ENCODE data around the gene NFIX. TPM values are rescaled to one million over a fixed set of nuclear protein-coding genes. Genes with fewer than 3 reads are reported as not detected.

Gene NFIX
- total and polyA plus RNA-seq, 2 donors (not counting 1 experiment from before 2014, with no cell fraction given): 0.69 to 5.6 TPM

DNA sequence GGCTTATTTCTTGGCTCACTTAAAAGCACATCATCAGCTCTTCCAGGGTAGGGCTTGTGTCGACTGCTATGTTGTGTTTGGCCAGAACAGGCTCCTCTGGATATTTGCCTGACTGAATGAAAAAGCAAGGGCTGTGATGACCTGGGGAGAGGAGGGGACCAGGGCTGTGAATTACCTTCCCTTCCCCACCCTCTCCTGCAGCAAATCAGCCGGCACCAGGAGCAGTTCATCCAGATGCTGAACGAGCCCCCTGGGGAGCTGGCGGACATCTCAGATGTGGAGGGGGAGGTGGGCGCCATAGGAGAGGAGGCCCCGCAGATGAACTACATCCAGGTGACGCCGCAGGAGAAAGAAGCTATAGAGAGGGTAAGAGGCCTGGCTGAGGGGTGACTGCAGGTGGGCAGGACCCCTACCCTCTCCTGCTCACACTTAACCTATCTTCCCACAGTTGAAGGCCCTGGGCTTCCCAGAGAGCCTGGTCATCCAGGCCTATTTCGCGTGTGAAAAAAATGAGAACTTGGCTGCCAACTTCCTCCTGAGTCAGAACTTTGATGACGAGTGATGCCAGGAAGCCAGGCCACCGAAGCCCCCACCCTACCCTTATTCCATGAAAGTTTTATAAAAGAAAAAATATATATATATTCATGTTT lies 42.7 kb upstream of the NFIX start:
- Histone ChIP-seq H2AFZ (ENCODE audit: insufficient read depth, low read depth, low read length, poor library complexity, severe bottlenecking) (no peak overlapping the region), H3K9ac (ENCODE audit: low read length) (no peak overlapping the region), H3K36me3 (replicated peaks in 1 of 2; ENCODE audit: control extremely low read depth in 1 of 2, control insufficient read depth in 1 of 2, extremely low read depth in 1 of 2, insufficient read depth in 2 of 2, low read length in 1 of 2) (peaks cover 5 to 64% of the 10 kb centered on the region in 2 experiments), H3K4me3 (ENCODE audit: control extremely low read depth in 1 of 5, extremely low read depth in 1 of 5, insufficient read depth in 1 of 5, low read depth in 2 of 5, low read length in 4 of 5) (no peak overlapping the region), H3K79me2 (ENCODE audit: control insufficient read depth, insufficient read depth, low read length) (peaks cover 11% of the 10 kb centered on the region), H3K4me1 (ENCODE audit: control insufficient read depth in 2 of 2, insufficient read depth in 2 of 2, low read length in 2 of 2) (peaks cover 21 to 33% of the 10 kb centered on the region in 2 donors), H3K9me3 (ENCODE audit: control extremely low read depth in 1 of 3, control insufficient read depth in 2 of 3, insufficient read depth in 1 of 3, low read length in 2 of 3) (no peaks in the 10 kb centered on the region), H3K4me2 (replicated peaks; ENCODE audit: low read depth, low read length, poor library complexity, severe bottlenecking) (no peak overlapping the region), H4K20me1 (ENCODE audit: control insufficient read depth, insufficient read depth, low read length, poor library complexity, severe bottlenecking) (peaks cover 37% of the 10 kb centered on the region), H3K27me3 (replicated peaks in 1 of 4; ENCODE audit: control extremely low read depth in 1 of 4, control insufficient read depth in 3 of 4, insufficient read depth in 4 of 4, low read length in 3 of 4) (no peaks in the 10 kb centered on the region), H3K27ac (ENCODE audit: low read length in 2 of 2) (no peak overlapping the region)
- H3K27me3 Mint-ChIP-seq: no peaks in the 10 kb centered on the region
- peaks cover 33% of the 10 kb centered on the region for H3K4me1 Mint-ChIP-seq
- 76% methylated on average over 5 of the region's 12 CpGs for WGBS (ENCODE audit: insufficient coverage)
- no peak overlapping the region for H3K4me3 Mint-ChIP-seq
- CTCF ChIA-PET: interaction anchor here (0.6 to 1.6 kb wide), 5 partner anchors 13 to 187 kb away, joined by 3 to 5 read pairs (median 3); no protein-coding TSS in a partner anchor
- no peaks in the 10 kb centered on the region for H3K9me3 Mint-ChIP-seq (ENCODE audit: insufficient read depth)
- intact Hi-C loops (cut with micrococcal nuclease): no loop called here
- ATAC-seq (ENCODE audit: low read depth): no peak
- DNase-seq: no peak
- POLR2A ChIA-PET: no interaction called here
- no peak overlapping the region for H3K27ac Mint-ChIP-seq
- no peak for TF ChIP-seq EZH2 (IDR thresholded peaks at IDR 0.05; ENCODE audit: borderline replicate concordance, insufficient read depth, low read depth, low read length, poor library complexity, severe bottlenecking)
- TF ChIP-seq CTCF (IDR thresholded peaks at IDR 0.05): no peak

- Mint-ChIP-seq H3K27me3 (no peaks in the 10 kb centered on the region), H3K9me3 (ENCODE audit: insufficient read depth) (no peaks in the 10 kb centered on the region), H3K4me3 (no peak overlapping the region), H3K27ac (no peak overlapping the region), H3K4me1 (peaks cover 31% of the 10 kb centered on the region)
- Histone ChIP-seq H3K79me2 (ENCODE audit: control insufficient read depth, insufficient read depth, low read length) (peaks cover 4% of the 10 kb centered on the region), H3K27me3 (replicated peaks in 1 of 4; ENCODE audit: control extremely low read depth in 1 of 4, control insufficient read depth in 3 of 4, insufficient read depth in 4 of 4, low read length in 3 of 4) (no peaks in the 10 kb centered on the region), H3K27ac (ENCODE audit: low read length in 2 of 2) (peak overlapping the region in 1 of 2 donors; percentile 90), H3K36me3 (replicated peaks in 1 of 2; ENCODE audit: control extremely low read depth in 1 of 2, control insufficient read depth in 1 of 2, extremely low read depth in 1 of 2, insufficient read depth in 2 of 2, low read length in 1 of 2) (peaks cover 5 to 58% of the 10 kb centered on the region in 2 experiments), H3K9ac (ENCODE audit: low read length) (no peak overlapping the region), H3K4me2 (replicated peaks; ENCODE audit: low read depth, low read length, poor library complexity, severe bottlenecking) (no peak overlapping the region), H3K9me3 (ENCODE audit: control extremely low read depth in 1 of 3, control insufficient read depth in 2 of 3, insufficient read depth in 1 of 3, low read length in 2 of 3) (no peaks in the 10 kb centered on the region), H3K4me1 (ENCODE audit: control insufficient read depth in 2 of 2, insufficient read depth in 2 of 2, low read length in 2 of 2) (peaks cover 21 to 36% of the 10 kb centered on the region in 2 donors), H3K4me3 (ENCODE audit: control extremely low read depth in 1 of 5, extremely low read depth in 1 of 5, insufficient read depth in 1 of 5, low read depth in 2 of 5, low read length in 4 of 5) (no peak overlapping the region), H4K20me1 (ENCODE audit: control insufficient read depth, insufficient read depth, low read length, poor library complexity, severe bottlenecking) (peaks cover 37% of the 10 kb centered on the region), H2AFZ (ENCODE audit: insufficient read depth, low read depth, low read length, poor library complexity, severe bottlenecking) (no peak overlapping the region)
- no peak for TF ChIP-seq CTCF (IDR thresholded peaks at IDR 0.05)
- no peak for TF ChIP-seq EZH2 (IDR thresholded peaks at IDR 0.05; ENCODE audit: borderline replicate concordance, insufficient read depth, low read depth, low read length, poor library complexity, severe bottlenecking)
- POLR2A ChIA-PET: interaction anchor here (0.5 kb wide), 1 partner anchor 312 kb away, joined by 3 read pairs; no protein-coding TSS in a partner anchor
- intact Hi-C loops (cut with micrococcal nuclease): no loop called here
- DNase-seq: no peak
- 80% methylated on average over 5 of the region's 11 CpGs for WGBS (ENCODE audit: insufficient coverage)
- CTCF ChIA-PET: interaction anchor here (0.6 to 1.6 kb wide), 4 partner anchors 13 to 180 kb away, joined by 3 to 5 read pairs (median 4); no protein-coding TSS in a partner anchor
- ATAC-seq (ENCODE audit: low read depth): no peak
Measured at GRCh38 chr19:12953138-12953798, 42.0 kb upstream of the NFIX start.
